ENCODE data around the gene AKT3.

DNA sequence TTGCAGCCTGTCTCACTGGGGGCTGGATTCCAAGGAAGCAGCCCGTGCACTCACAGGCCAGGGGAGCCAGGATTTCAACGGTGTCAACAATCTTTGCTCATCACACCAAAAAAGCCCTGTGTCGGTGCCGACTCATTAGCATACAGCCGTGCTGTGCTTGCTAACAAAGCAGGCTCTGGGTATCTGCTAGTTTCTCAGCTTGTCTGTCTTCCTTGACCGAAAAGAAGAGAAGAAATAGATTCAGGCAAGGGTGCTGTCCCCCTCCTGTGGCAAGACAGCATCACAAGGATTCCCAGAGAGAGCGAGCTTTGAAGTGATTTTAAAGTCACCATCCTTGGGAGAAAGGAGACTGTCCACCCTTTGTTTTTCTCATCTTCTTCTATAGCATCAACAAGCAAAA lies 379.5 kb downstream of the AKT3 start:
- TF ChIP-seq, protein P1, sequence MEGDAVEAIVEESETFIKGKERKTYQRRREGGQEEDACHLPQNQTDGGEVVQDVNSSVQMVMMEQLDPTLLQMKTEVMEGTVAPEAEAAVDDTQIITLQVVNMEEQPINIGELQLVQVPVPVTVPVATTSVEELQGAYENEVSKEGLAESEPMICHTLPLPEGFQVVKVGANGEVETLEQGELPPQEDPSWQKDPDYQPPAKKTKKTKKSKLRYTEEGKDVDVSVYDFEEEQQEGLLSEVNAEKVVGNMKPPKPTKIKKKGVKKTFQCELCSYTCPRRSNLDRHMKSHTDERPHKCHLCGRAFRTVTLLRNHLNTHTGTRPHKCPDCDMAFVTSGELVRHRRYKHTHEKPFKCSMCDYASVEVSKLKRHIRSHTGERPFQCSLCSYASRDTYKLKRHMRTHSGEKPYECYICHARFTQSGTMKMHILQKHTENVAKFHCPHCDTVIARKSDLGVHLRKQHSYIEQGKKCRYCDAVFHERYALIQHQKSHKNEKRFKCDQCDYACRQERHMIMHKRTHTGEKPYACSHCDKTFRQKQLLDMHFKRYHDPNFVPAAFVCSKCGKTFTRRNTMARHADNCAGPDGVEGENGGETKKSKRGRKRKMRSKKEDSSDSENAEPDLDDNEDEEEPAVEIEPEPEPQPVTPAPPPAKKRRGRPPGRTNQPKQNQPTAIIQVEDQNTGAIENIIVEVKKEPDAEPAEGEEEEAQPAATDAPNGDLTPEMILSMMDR (IDR thresholded peaks at IDR 0.05 in 4 of 5, conservative IDR thresholded peaks at IDR 0.05 in 1 of 5): no peak
- TF ChIP-seq POLR2A (IDR thresholded peaks at IDR 0.05): no peak

Data from gastrocnemius medialis (tissue), 4 donors.